Measurements from ENCODE around the gene EIF4A3. TPM values are rescaled to one million over a fixed set of nuclear protein-coding genes. Genes with fewer than 3 reads are reported as not detected.
A peak's percentile ranks its signal among the peaks of the same experiment; 100 is the strongest.

Gene EIF4A3
- total and polyA plus RNA-seq, 9 of the 15 experiments (the other 6 are each of a cell fraction or from before 2014, with no cell fraction given) = 62.7 to 171 (median 127) TPM

GRCh38 chr17:80195671-80196529, 49.0 kb upstream of the EIF4A3 start (continued):
- TF ChIP-seq ZNF318 (IDR thresholded peaks at IDR 0.05; ENCODE audit: borderline replicate concordance in 1 of 2, low read depth in 1 of 2) (no peak), NFE2L1 (tag; IDR thresholded peaks at IDR 0.05; ENCODE audit: borderline replicate concordance, low read depth) (no peak), HDGF (IDR thresholded peaks at IDR 0.05) (no peak), BRF1 (IDR thresholded peaks at IDR 0.05; ENCODE audit: borderline replicate concordance, extremely low read depth, insufficient read length) (no peak), ZNF445 (CRISPR knock-in tag; IDR thresholded peaks at IDR 0.05; ENCODE audit: low read depth) (no peak), FOXO4 (CRISPR knock-in tag; IDR thresholded peaks at IDR 0.05) (no peak), POLR2A (conservative IDR thresholded peaks at IDR 0.05) (no peak), NR1H2 (CRISPR knock-in tag; IDR thresholded peaks at IDR 0.05) (no peak), ZFP36 (IDR thresholded peaks at IDR 0.05; ENCODE audit: low read depth, low read length, partially characterized antibody) (no peak), HDAC1 (IDR thresholded peaks at IDR 0.05) (no peak), ZNF76 (CRISPR knock-in tag; IDR thresholded peaks at IDR 0.05; ENCODE audit: borderline replicate concordance) (no peak), VEZF1 (CRISPR knock-in tag; IDR thresholded peaks at IDR 0.05) (peak; percentile 4; the same call in 1 of the 2 replicates), HINFP (tag; conservative IDR thresholded peaks at IDR 0.05; ENCODE audit: low read depth) (no peak)
